Frontal cortex (tissue), 4 donors: ENCODE results near the gene FBXL17. TPM values are rescaled to one million over a fixed set of nuclear protein-coding genes. Genes with fewer than 3 reads are reported as not detected.

ENCODE experiments used
- DNase-seq, 2 donors: peaks; one replicate each; pipeline ENCODE4 v3.0.0; 2012; ENCODE audit warnings: low spot score in 2 of 2
- FAIRE-seq: peaks from 2 replicates; lab custom pipeline; 2012; peaks lifted over from hg19 to GRCh38; lab: Jason Lieb, UNC
- total RNA-seq: library from RNA; depleted of rRNA; stranded (reverse); fragments of >200 nt; gene quantifications from one replicate; pipeline ENCODE4 v1.2.3, GENCODE V29; 2014
- donor health status: control.
- donor health status: control.
- donor health status: control.

Gene FBXL17
- total RNA-seq, 1 donor from 2014 or later, result 55.4 TPM

DNA sequence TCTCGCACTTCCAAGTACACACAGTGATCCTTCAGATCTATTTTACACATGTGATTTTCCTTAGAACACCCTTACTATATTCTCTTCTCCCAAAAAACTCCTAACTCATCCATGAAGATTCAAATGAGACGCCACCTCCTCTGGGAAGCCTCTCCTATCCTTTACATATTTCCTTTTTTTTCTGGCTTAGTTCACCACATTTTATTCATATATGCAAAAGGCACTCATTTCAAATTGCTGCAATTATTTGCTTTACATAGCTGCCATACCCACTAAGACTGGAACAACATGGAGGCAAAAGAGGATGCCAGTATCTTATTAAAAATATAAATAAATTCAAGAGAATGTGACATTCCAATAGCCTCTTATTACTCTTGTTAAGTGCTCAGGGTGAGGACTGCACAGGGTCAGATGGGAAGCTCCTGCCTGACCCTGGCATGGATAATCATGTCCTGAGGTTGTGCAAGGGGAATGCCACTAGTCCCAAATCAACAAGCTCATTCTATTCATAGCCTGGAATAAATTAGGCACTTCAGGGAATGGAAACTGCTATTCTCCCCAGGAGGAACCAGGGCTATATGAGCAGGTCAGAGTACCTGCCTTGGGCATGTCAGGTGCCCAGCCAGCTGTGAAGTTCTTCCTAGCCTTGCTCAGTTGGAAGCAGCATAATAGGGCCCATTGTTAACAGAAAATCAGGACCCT is 262.9 kb downstream of the FBXL17 start:
- FAIRE-seq, result no peak
- no peak for DNase-seq

GRCh38 chr5:108115673-108116072 is 266.2 kb downstream of the FBXL17 start:
- FAIRE-seq, result no peak
- DNase-seq, result no peak

DNA sequence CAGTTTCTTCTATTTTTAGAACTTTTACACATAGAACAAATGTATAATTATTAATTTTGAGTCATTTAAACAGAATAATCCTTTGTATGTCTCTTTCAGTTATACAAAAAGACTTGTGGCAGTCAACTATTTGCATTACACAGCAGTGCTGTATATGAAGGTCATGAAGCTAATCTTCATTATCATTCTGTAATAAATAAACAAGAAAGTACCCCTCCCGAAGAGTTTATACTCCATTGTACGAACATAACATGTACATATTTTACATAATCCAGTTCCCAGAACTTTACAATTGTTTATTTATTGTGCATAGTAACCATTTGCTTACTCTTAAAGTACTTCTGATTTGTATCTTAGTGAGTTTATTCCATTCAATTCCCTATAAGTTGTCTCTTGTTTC is 267.9 kb downstream of the FBXL17 start:
- FAIRE-seq (no peak), DNase-seq (no peak)

GRCh38 chr5:108111736-108112135 is 270.2 kb downstream of the FBXL17 start:
- DNase-seq, result no peak
- no peak for FAIRE-seq

DNA sequence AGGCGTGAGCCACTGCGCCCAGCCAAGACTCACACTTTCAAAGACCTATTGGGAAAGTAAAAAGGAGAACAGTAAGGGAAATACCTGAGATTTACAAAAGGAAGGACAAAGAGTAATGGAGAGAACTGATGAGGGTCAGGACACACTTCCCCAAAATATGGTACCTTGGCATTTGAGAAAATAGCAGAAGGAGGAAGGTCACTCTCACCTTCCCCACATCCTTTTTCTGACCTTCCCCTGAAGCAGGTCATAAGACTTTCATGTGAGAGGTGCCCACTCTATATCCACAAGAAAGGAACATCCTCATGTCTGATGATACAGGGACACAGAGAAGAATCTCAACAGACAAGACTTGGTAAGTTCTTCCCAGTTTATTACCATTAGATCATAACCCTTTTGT is 272.8 kb downstream of the FBXL17 start:
- DNase-seq (no peak), FAIRE-seq (no peak)

- no peak for FAIRE-seq
- DNase-seq, result no peak
These were observed 277.4 kb downstream of the FBXL17 start for GRCh38 chr5:108104448-108104847.

- DNase-seq, result no peak
- no peak for FAIRE-seq
These were observed 279.4 kb downstream of the FBXL17 start for GRCh38 chr5:108102463-108102862.

DNA sequence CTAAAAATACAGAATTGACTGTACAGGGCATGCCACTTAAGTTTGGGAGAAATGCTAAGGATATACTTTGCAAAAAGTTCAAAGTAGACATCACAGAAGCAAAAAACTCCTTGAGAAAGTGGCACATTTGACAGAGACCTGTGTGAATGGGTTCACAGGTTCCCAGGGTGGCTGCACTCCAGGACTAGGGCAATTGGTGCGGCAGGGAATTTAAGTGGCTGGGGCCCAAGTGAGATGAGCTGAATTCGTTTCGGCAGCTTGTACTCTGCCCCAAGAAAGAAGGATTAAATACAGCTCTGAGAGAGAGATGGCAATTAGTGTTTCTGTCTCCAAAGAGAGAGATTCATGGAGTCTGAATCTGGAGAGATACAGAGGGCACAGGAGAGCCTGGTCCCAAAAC is 280.1 kb downstream of the FBXL17 start:
- DNase-seq (no peak), FAIRE-seq (no peak)

- peak; percentile 96 for FAIRE-seq
- peak; percentile 24 to 31 for DNase-seq
These were observed 280.8 kb downstream of the FBXL17 start for GRCh38 chr5:108101130-108101529.

DNA sequence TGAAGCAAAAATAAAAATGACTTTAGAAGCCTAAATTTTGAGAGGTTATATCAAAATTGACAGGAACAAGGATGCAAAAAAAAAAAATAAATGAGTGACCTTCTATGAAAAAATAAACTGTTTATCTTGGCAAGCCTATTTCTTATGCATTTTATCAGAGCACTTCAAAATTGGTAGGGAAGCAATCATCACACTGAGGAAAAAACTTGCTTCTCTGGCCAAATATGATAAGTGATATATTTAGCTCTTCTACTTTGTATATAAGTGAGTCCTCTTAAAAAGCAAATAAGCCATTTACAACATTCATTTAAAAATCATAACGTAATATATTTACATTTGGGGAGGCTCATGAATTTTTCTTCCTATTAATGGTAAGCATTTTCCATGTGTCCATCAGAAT is 287.1 kb downstream of the FBXL17 start:
- FAIRE-seq, result no peak
- no peak for DNase-seq

- FAIRE-seq (no peak), DNase-seq (no peak)
These were observed 288.7 kb downstream of the FBXL17 start for GRCh38 chr5:108093186-108093585.

GRCh38 chr5:108090946-108091345 is 291.0 kb downstream of the FBXL17 start:
- FAIRE-seq, result no peak
- no peak for DNase-seq

DNA sequence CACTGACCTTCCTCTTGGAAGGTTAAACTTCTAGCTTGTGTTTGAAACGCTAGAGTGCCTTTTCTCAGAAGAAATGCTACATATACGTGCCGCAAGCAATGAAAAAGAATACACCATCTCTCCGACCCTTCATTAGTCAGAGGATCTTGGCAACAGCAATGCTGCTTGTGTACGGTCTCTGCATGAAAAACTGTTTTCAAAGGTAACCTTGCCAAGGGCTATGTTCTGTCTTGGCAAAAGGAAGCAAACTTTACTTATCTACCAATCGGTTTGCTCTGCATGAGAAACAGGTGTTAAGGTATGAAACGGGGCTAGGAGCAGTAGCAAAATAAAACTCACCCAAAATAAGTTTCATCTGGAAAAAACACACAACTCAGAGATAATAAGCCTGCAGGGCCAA is 297.8 kb downstream of the FBXL17 start:
- FAIRE-seq (no peak), DNase-seq (no peak)

GRCh38 chr5:108083232-108083631 is 298.7 kb downstream of the FBXL17 start:
- DNase-seq, result no peak
- no peak for FAIRE-seq

GRCh38 chr5:108081707-108082106 is 300.2 kb downstream of the FBXL17 start:
- FAIRE-seq (no peak), DNase-seq (no peak)

DNA sequence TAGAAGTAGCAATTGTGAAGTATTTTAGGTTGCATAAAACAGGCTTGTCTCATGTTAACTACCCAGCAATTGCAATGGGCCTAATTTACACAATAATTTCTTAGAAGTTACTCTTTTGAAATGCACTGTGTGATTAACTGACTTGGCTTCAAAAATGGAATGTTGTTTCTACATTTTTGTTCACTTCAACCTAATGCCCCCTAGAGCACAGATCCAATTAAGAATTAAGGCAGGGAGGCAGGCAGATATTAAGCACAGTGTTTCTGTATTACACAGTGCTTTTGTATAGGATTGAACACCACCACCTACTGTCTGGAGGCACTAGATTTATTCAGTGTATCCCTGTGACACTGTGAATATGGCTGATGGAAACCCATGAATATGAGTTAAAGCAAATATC is 302.1 kb downstream of the FBXL17 start:
- no peak for DNase-seq
- FAIRE-seq, result no peak

DNA sequence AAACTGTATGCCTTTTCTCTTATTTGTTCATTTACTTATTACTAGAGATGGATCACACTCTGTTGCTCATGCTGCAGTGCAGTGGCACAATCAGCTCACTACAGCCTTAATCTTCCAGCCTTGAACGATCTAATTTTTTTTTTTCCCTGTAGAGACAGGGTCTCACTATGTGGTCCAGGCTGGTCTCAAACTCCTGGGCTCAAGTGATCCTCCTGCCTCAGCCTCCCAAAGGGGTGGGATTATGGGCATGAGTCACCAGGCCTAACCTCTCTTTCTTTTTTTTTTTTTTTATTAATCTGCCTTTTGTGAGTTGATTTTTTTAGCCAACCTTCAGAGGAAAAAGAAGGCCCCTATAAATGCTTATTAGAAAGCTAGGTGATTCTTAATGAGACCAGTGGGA is 303.0 kb downstream of the FBXL17 start:
- FAIRE-seq (no peak), DNase-seq (no peak)

DNA sequence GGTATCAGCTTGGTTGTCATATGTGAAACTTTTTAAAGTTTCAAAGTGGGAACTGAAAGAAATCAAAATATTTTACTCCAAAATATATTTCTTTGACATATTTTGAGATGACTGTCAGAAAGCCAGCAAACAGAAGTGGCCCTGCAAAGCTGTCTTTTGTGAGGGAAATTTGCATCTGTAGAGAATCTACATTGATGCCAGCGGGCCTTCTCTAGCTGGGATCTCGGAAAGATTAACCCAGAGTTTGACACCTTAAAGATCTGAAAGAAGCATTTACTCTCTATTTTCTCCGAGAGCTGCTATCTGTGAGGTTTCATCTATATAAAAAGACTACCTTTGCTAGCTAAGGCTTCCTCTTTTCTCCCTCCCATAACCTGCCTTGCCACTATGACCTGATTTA is 303.6 kb downstream of the FBXL17 start:
- DNase-seq, result no peak
- no peak for FAIRE-seq

DNA sequence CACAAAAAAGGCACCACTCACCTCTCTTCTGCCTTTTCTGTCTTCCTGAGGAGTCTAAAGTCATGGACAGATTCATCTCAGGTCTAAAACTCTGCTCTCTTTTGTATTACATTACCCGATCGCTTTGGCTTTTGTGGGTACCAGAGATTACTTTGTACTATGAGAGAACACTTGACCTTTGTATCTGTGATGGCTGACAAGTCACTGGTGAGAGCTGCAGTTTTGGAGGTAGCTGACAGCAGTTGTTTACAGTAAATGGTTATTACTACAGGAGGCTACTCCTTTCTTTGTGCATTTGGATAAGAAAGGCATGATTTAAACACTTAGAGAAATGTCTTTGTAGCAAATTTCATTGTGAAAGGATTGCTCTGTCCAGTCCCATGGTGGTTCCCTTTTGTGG is 307.3 kb downstream of the FBXL17 start:
- FAIRE-seq (no peak), DNase-seq (no peak)

- no peak for FAIRE-seq
- no peak for DNase-seq
These were observed 317.6 kb downstream of the FBXL17 start for GRCh38 chr5:108064302-108064701.

GRCh38 chr5:108061941-108062340 is 320.0 kb downstream of the FBXL17 start:
- DNase-seq (no peak), FAIRE-seq (no peak)

GRCh38 chr5:108060340-108060739 is 321.6 kb downstream of the FBXL17 start:
- DNase-seq, result no peak
- no peak for FAIRE-seq
